HG03060 (cell line): Measurements from ENCODE around the gene LTBP2.

ENCODE experiments used
- ATAC-seq: cut with Tn5 transposase; IDR thresholded peaks from one replicate; pipeline ENCODE4 v1.9.1; 2021; ENCODE audit warnings: low read depth, moderate number of reproducible peaks; ENCODE audit not compliant: unreplicated experiment

LTBP2 gene

GRCh38 chr14:74614508-74615495, 2.8 kb upstream of the LTBP2 start:
- no peak for ATAC-seq

- ATAC-seq: no peak
Measured at GRCh38 chr14:74613211-74613914, 1.3 kb upstream of the LTBP2 start.

GRCh38 chr14:74612350-74613021, 449 bp upstream of the LTBP2 start:
- no peak for ATAC-seq

- no peak for ATAC-seq
Measured at GRCh38 chr14:74610866-74611649, 979 bp downstream of the LTBP2 start.

- no peak for ATAC-seq
Measured at GRCh38 chr14:74610199-74610865, 1.7 kb downstream of the LTBP2 start.

GRCh38 chr14:74609721-74610120, 2.3 kb downstream of the LTBP2 start:
- no peak for ATAC-seq

- no peak for ATAC-seq
Measured at GRCh38 chr14:74608959-74609611, 3.0 kb downstream of the LTBP2 start.

- no peak for ATAC-seq
Measured at GRCh38 chr14:74606727-74607126, 5.3 kb downstream of the LTBP2 start.

GRCh38 chr14:74605531-74606223, 6.4 kb downstream of the LTBP2 start:
- no peak for ATAC-seq

- ATAC-seq: no peak
Measured at GRCh38 chr14:74604911-74605310, 7.1 kb downstream of the LTBP2 start.

GRCh38 chr14:74604157-74604556, 7.9 kb downstream of the LTBP2 start:
- no peak for ATAC-seq

GRCh38 chr14:74601982-74602381, 10.1 kb downstream of the LTBP2 start:
- no peak for ATAC-seq

- no peak for ATAC-seq
Measured at GRCh38 chr14:74599946-74600345, 12.1 kb downstream of the LTBP2 start.

GRCh38 chr14:74599321-74599761, 12.7 kb downstream of the LTBP2 start:
- no peak for ATAC-seq

GRCh38 chr14:74596741-74597450, 15.1 kb downstream of the LTBP2 start:
- no peak for ATAC-seq

- no peak for ATAC-seq
Measured at GRCh38 chr14:74595006-74595735, 16.9 kb downstream of the LTBP2 start.

- no peak for ATAC-seq
Measured at GRCh38 chr14:74594606-74595005, 17.4 kb downstream of the LTBP2 start.
